Esophagus muscularis mucosa (tissue), 4 donors: ENCODE measurements around the gene UBTF. TPM values are rescaled to one million over a fixed set of nuclear protein-coding genes. Genes with fewer than 3 reads are reported as not detected.

Source experiments
- DNase-seq: peaks from one replicate; pipeline ENCODE4 v3.0.0-alpha.2; 2017; ENCODE audit errors: extremely low spot score
- H3K27ac ChIP-seq, 4 donors: fragments of 200-600 bp; sonication (generic); replicated peaks in 1 of 4; 1 replicate in 3 of 4; 2 replicates in 1 of 4; pipeline ENCODE4 v1.5.1; 2016 to 2019; ENCODE audit warnings: mild to moderate bottlenecking in 1 of 4
- H3K27me3 ChIP-seq, 4 donors: fragments of 200-600 bp; sonication (generic); one replicate each; pipeline versions ENCODE4 v1.5.1 to v1.6.0; 2016 to 2019
- H3K36me3 ChIP-seq, 4 donors: fragments of 200-600 bp; sonication (generic); one replicate each; pipeline ENCODE4 v1.5.1; 2016 to 2019
- H3K4me1 ChIP-seq, 4 donors: fragments of 200-600 bp; sonication (generic); one replicate each; pipeline ENCODE4 v1.5.1; 2016 to 2019
- H3K4me3 ChIP-seq, 4 donors: fragments of 200-600 bp; sonication (generic); 1 replicate in 2 of 4; 2 replicates in 2 of 4; pipeline ENCODE4 v1.5.1; 2016 to 2019; ENCODE audit warnings: mild to moderate bottlenecking in 4 of 4, moderate library complexity in 1 of 4
- H3K9me3 ChIP-seq, 4 donors: fragments of 200-600 bp; sonication (generic); 1 replicate in 3 of 4; 2 replicates in 1 of 4; pipeline ENCODE4 v1.5.1; 2016 to 2019
- EP300 ChIP-seq: sonication (generic); formaldehyde crosslinking; IDR thresholded peaks from one replicate; pipeline ENCODE4 v1.6.1; 2017; ENCODE audit warnings: antibody characterized with exemption
- POLR2A ChIP-seq: fragments of 450-650 bp; IDR thresholded peaks from one replicate; pipeline ENCODE4 v1.6.1; 2017; ENCODE audit warnings: antibody characterized with exemption, moderate library complexity, mild to moderate bottlenecking, low read depth
- POLR2AphosphoS5 ChIP-seq, 2 donors: sonication (generic); formaldehyde crosslinking; IDR thresholded peaks; one replicate each; pipeline ENCODE4 v1.6.1; 2017; ENCODE audit warnings: antibody characterized with exemption in 2 of 2
- WGBS: methylation state at CpG from one replicate; pipeline ENCODE4 v1.1.5; 2018; 5-methylcytosine and 5-hydroxymethylcytosine counted together
- intact Hi-C: fragments of 100-400 bp; cut with DNase I; formaldehyde crosslinking; loops from one replicate; pipeline ENCODE4 v1.15.1; 2023
- total RNA-seq, 4 donors: library from RNA; depleted of rRNA; stranded (reverse); fragments of >200 nt; gene quantifications; one replicate each; pipeline versions ENCODE4 v1.1.0 to v1.2.1, GENCODE V29; 2016
- TF ChIP-seq, protein P1 (sequence below), 3 experiments: fragments of 200-600 bp in 2 of 3; fragments of 450-650 bp in 1 of 3; sonication (generic) in 2 of 3; IDR thresholded peaks; one replicate each; pipeline ENCODE4 v1.5.1; 2017 to 2019; ENCODE audit warnings: antibody characterized with exemption in 3 of 3, mild to moderate bottlenecking in 2 of 3, moderate library complexity in 1 of 3

Gene UBTF
- total RNA-seq, 4 donors from 2014 or later = 48.7 to 78.8 (median 66.1) TPM

DNA sequence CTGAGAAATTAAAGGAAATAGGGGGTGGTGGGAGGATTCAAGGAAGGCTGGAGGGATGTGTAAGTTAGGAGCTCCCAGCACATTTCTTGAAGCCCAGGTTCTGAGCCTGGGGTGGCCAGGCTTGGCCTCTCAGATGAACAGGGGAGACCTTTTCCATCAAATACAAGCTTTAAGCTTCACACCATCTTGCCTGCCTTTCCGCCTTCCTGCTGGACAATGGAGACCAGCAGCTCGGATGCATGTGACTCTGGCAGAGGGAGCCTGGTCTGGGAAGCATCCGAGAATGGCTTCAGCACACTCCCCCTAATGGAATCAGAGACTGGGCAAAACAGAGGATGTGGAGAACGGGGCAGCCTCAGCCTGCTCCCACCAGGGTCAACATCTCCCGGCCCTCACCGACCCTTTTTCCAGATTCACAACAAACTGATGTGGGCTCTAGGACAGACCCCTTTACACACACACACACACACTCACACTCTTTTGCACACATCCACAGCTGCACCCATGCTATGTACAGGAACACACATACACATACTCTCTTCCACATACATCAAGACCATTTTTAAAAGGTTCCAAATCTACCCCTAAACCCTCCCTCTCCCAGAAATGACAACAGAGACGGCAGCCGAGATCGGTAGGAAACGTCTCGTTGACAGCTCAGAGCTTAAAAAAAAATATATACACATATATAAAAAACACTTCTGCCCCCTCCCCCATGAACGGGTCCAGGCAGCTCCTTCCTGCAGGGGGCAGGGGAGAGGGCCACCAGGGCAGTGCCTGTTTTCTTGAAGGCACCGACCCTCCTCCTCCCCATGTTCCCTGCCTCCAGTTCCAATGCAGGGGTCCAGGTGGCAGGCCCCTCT lies 13.3 kb downstream of the UBTF start:
- WGBS = 39% methylated on average over 12 of the region's 13 CpGs
- TF ChIP-seq POLR2A (no peak), EP300 (no peak), POLR2AphosphoS5 (IDR thresholded peaks at IDR 0.05) (no peak)
- TF ChIP-seq, protein P1, sequence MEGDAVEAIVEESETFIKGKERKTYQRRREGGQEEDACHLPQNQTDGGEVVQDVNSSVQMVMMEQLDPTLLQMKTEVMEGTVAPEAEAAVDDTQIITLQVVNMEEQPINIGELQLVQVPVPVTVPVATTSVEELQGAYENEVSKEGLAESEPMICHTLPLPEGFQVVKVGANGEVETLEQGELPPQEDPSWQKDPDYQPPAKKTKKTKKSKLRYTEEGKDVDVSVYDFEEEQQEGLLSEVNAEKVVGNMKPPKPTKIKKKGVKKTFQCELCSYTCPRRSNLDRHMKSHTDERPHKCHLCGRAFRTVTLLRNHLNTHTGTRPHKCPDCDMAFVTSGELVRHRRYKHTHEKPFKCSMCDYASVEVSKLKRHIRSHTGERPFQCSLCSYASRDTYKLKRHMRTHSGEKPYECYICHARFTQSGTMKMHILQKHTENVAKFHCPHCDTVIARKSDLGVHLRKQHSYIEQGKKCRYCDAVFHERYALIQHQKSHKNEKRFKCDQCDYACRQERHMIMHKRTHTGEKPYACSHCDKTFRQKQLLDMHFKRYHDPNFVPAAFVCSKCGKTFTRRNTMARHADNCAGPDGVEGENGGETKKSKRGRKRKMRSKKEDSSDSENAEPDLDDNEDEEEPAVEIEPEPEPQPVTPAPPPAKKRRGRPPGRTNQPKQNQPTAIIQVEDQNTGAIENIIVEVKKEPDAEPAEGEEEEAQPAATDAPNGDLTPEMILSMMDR (IDR thresholded peaks at IDR 0.05) = no peak
- Histone ChIP-seq H3K36me3 (peaks cover 18 to 46% (median 43%) of the 10 kb centered on the region in 4 donors), H3K27ac (peak overlapping the region in 1 of 4 donors; percentile 5), H3K9me3 (no peaks in the 10 kb centered on the region), H3K27me3 (peaks cover 0 to 8% (median 0%) of the 10 kb centered on the region in 4 donors), H3K4me1 (peaks cover 14 to 31% (median 24%) of the 10 kb centered on the region in 4 donors), H3K4me3 (no peak overlapping the region)
- DNase-seq = no peak
- intact Hi-C loops = no loop called here

DNA sequence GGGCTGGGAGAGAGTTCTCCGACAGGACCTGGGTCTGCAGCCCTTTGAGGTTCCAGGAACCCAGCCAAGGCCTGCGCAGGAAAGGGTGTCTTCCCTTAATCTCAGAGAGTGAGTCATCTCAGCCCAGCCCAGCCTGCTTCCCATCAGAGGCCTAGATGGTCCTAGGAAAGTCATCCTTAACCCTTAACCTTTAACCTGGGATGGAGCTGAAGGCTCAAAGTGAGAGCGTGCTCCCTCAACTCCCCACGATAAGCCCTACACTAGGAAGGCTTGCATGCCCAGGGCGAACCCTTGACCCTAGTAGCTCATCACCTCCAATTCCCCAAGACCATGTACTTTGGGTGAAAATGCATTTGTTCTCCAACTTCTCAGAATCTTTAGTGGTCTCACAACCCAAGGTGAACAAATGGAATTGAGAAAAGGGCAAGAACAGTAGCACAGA lies 15.0 kb downstream of the UBTF start:
- Histone ChIP-seq H3K4me3 (no peak overlapping the region), H3K27me3 (no peaks in the 10 kb centered on the region), H3K4me1 (peaks cover 6 to 23% (median 18%) of the 10 kb centered on the region in 4 donors), H3K36me3 (peaks cover 18 to 31% (median 31%) of the 10 kb centered on the region in 4 donors), H3K9me3 (no peaks in the 10 kb centered on the region), H3K27ac (no peak overlapping the region)
- TF ChIP-seq POLR2A = no peak
- TF ChIP-seq, protein P1 (IDR thresholded peaks at IDR 0.05) = no peak
- no peak for TF ChIP-seq POLR2AphosphoS5 (IDR thresholded peaks at IDR 0.05)
- no peak for TF ChIP-seq EP300
- no peak for DNase-seq
- intact Hi-C loops = no loop called here
- 61% methylated on average over 5 of the region's 5 CpGs for WGBS

DNA sequence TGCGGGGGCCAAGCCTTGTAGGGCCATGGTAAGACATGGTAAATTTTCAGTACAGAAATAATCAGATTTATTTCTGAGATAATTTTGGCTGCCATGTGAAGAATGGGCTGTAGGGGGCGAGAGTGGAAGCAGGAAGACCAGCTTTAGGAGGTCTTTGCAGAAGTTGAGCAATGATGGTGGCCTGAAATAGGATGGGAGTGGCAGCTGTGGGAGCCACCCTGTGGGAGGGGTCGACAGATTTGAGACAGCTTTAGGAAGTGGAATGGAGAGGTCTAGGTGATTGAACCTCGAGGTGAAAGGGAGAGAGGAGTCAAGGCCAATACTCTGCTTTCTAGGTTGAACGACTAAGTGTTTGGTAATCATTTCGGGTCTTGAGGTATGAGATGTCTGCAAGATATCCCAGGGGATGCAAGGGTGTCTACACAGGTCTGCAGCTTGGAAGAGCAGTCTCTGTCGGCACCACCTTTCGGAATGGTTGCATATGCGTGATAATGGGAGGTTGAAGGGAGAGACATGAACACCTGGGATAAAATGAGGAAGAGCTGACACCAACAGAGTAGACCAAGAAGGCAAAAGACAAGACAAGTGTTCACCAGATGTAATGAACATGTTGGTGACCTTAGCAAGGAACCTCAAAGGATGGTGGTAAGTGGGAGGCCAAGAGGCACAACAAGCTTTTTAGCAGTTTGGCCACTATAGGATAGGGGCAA lies 15.6 kb downstream of the UBTF start:
- no peak for DNase-seq
- Histone ChIP-seq H3K27me3 (no peaks in the 10 kb centered on the region), H3K9me3 (no peaks in the 10 kb centered on the region), H3K36me3 (peaks cover 18 to 25% (median 25%) of the 10 kb centered on the region in 4 donors), H3K4me3 (no peak overlapping the region), H3K27ac (no peak overlapping the region), H3K4me1 (peaks cover 6 to 23% (median 18%) of the 10 kb centered on the region in 4 donors)
- TF ChIP-seq POLR2AphosphoS5 (IDR thresholded peaks at IDR 0.05) = no peak
- TF ChIP-seq, protein P1 (IDR thresholded peaks at IDR 0.05) = peak; percentile 51 to 67 (median 59)
- intact Hi-C loops = no loop called here
- 52% methylated on average over 9 of the region's 9 CpGs for WGBS

DNA sequence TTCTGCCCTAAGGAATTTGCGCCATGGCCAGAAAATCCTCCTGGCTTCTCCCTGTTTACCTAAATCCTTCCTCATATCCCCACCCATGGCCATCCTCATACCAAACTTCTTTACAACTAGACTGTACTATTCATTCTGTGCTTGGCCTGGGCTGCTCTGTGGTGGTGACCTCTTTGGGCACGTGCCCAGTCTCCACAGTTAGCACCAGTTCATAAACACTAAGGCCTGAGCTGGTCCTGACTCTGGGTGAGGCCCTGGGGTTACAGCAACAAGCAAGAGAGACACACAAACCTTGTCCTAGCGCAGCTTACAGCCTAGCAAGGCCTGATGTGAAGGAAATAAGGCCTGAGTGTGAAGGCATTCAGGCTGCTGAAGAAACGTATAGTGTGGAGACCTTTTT lies 16.7 kb downstream of the UBTF start:
- Histone ChIP-seq H3K27me3 (no peaks in the 10 kb centered on the region), H3K4me1 (peaks cover 15 to 35% (median 26%) of the 10 kb centered on the region in 4 donors), H3K9me3 (no peaks in the 10 kb centered on the region), H3K4me3 (no peak overlapping the region), H3K27ac (no peak overlapping the region), H3K36me3 (peaks cover 11 to 14% (median 14%) of the 10 kb centered on the region in 4 donors)
- DNase-seq = no peak
- 79% methylated on average over 4 of the region's 4 CpGs for WGBS
- intact Hi-C loops = no loop called here
- TF ChIP-seq, protein P1 (IDR thresholded peaks at IDR 0.05) = no peak
- TF ChIP-seq EP300 = no peak
- TF ChIP-seq POLR2AphosphoS5 (IDR thresholded peaks at IDR 0.05) = no peak
- no peak for TF ChIP-seq POLR2A
